ENCODE data around the gene CACNA2D4. TPM values are rescaled to one million over a fixed set of nuclear protein-coding genes. Genes with fewer than 3 reads are reported as not detected.

The CACNA2D4 gene
- polyA plus RNA-seq, 3 donors, result 17.8 to 87.7 (median 22.1) TPM

DNA sequence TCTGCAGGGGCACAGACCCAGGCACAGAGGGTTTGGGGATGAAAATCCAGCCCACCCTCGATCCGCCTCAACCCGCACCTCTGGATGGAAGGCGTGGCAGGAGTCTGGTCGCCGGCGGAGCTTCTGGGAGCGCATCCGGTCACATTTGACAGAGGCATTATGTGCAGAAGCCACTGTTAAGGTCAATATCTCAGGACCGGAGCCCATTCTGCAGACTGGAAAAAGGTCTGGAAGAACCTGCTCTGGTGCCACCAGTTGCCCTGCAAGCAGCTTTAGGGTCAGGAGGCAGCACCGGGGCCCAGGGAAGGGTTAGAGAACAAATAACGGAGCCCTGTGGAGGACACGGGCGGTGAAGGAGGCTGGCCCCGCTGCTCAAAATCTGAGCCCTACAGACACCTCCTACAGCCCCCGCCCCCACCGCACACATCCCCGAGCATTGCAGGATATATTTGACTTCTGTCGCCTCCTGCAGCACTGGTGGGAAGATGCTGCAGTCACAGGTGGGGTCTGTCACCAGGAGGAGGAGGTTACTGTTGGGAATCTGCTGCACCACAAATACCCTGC is 123.1 kb downstream of the CACNA2D4 start:
- Histone ChIP-seq H3K4me1 (ENCODE audit: control insufficient read depth in 1 of 2, insufficient read depth in 2 of 2, low read length in 2 of 2) (peaks cover 20 to 33% of the 10 kb centered on the region in 2 donors), H3K9ac (ENCODE audit: insufficient read depth, low read length, poor library complexity, severe bottlenecking) (no peak overlapping the region), H3K36me3 (replicated peaks in 1 of 2; ENCODE audit: control insufficient read depth in 1 of 2, insufficient read depth in 2 of 2, low read length in 2 of 2) (no peaks in the 10 kb centered on the region), H3K79me2 (ENCODE audit: insufficient read depth, low read length) (peaks cover 9% of the 10 kb centered on the region), H3K4me2 (replicated peaks; ENCODE audit: extremely low read depth, low read length, poor library complexity, severe bottlenecking) (peak overlapping the region; percentile 83), H4K20me1 (ENCODE audit: insufficient read depth, low read length) (no peaks in the 10 kb centered on the region), H3K27me3 (ENCODE audit: control insufficient read depth in 2 of 2, insufficient read depth in 2 of 2, low read length in 2 of 2) (no peaks in the 10 kb centered on the region), H3K27ac (ENCODE audit: low read depth in 1 of 2, low read length in 2 of 2) (no peak overlapping the region), H3K9me3 (replicated peaks in 1 of 2; ENCODE audit: control insufficient read depth in 1 of 2, insufficient read depth in 1 of 2, low read length in 2 of 2) (no peaks in the 10 kb centered on the region), H2AFZ (ENCODE audit: insufficient read depth, low read depth, low read length, poor library complexity, severe bottlenecking) (peak overlapping the region; percentile 71), H3K4me3 (replicated peaks in 1 of 3; ENCODE audit: low read depth in 2 of 3, low read length in 3 of 3) (peak overlapping the region in 1 of 3 experiments; percentile 77)
- Mint-ChIP-seq H3K27ac (peak overlapping the region in 1 of 7 donors; percentile 62), H3K9me3 (no peaks in the 10 kb centered on the region), H3K4me3 (peak overlapping the region; percentile 62 to 90), H3K4me1 (peaks cover 26% of the 10 kb centered on the region), H3K36me3 (peaks cover 7 to 15% of the 10 kb centered on the region in 2 donors), H3K27me3 (ENCODE audit: low read depth in 3 of 3) (no peaks in the 10 kb centered on the region)
- intact Hi-C loops (cut with micrococcal nuclease), result no loop called here
- 94% methylated on average over 11 of the region's 19 CpGs for WGBS (ENCODE audit: insufficient coverage)
- no peak for DNase-seq
- no peak for TF ChIP-seq CTCF (IDR thresholded peaks at IDR 0.05)

GRCh38 chr12:1794440-1795090 is 123.9 kb downstream of the CACNA2D4 start:
- intact Hi-C loops (cut with micrococcal nuclease), result no loop called here
- no peak for TF ChIP-seq CTCF (IDR thresholded peaks at IDR 0.05)
- Mint-ChIP-seq H3K9me3 (no peaks in the 10 kb centered on the region), H3K4me1 (peaks cover 24% of the 10 kb centered on the region), H3K27ac (peak overlapping the region in 1 of 7 donors; percentile 18), H3K36me3 (peaks cover 5 to 15% of the 10 kb centered on the region in 2 donors), H3K27me3 (ENCODE audit: low read depth in 3 of 3) (no peaks in the 10 kb centered on the region), H3K4me3 (peak overlapping the region in 1 of 2 donors; percentile 20)
- Histone ChIP-seq H3K9me3 (replicated peaks in 1 of 2; ENCODE audit: control insufficient read depth in 1 of 2, insufficient read depth in 1 of 2, low read length in 2 of 2) (no peaks in the 10 kb centered on the region), H3K36me3 (replicated peaks in 1 of 2; ENCODE audit: control insufficient read depth in 1 of 2, insufficient read depth in 2 of 2, low read length in 2 of 2) (no peaks in the 10 kb centered on the region), H3K27me3 (ENCODE audit: control insufficient read depth in 2 of 2, insufficient read depth in 2 of 2, low read length in 2 of 2) (no peaks in the 10 kb centered on the region), H3K79me2 (ENCODE audit: insufficient read depth, low read length) (peaks cover 9% of the 10 kb centered on the region), H3K9ac (ENCODE audit: insufficient read depth, low read length, poor library complexity, severe bottlenecking) (no peak overlapping the region), H3K27ac (ENCODE audit: low read depth in 1 of 2, low read length in 2 of 2) (no peak overlapping the region), H3K4me3 (replicated peaks in 1 of 3; ENCODE audit: low read depth in 2 of 3, low read length in 3 of 3) (no peak overlapping the region), H4K20me1 (ENCODE audit: insufficient read depth, low read length) (no peaks in the 10 kb centered on the region), H2AFZ (ENCODE audit: insufficient read depth, low read depth, low read length, poor library complexity, severe bottlenecking) (no peak overlapping the region), H3K4me2 (replicated peaks; ENCODE audit: extremely low read depth, low read length, poor library complexity, severe bottlenecking) (no peak overlapping the region), H3K4me1 (ENCODE audit: control insufficient read depth in 1 of 2, insufficient read depth in 2 of 2, low read length in 2 of 2) (peaks cover 20 to 33% of the 10 kb centered on the region in 2 donors)
- WGBS (ENCODE audit: insufficient coverage), result 94% methylated on average over 14 of the region's 15 CpGs
- DNase-seq, result no peak
